Activated CD4-positive, alpha-beta memory T cell treated with anti-CD3 and anti-CD28 coated beads for 36 hours (primary cell): Measurements from ENCODE around the gene XKR8. TPM values are rescaled to one million over a fixed set of nuclear protein-coding genes. Genes with fewer than 3 reads are reported as not detected.

ENCODE experiments used
- CTCF ChIA-PET: fragments of 350-600 bp; sonication (Branson Sonifier 250); formaldehyde crosslinking; loops from one replicate; lab custom pipeline; 2021; ENCODE audit warnings: antibody characterized with exemption, inconsistent platforms; lab: Charles Lee
- POLR2A ChIA-PET: fragments of 350-600 bp; sonication (Branson Sonifier 250); formaldehyde crosslinking; loops from one replicate; lab custom pipeline; 2021; ENCODE audit warnings: antibody characterized with exemption; lab: Charles Lee
- DNase-seq: peaks from one replicate; pipeline ENCODE4 v3.0.0-alpha.2; 2020
- H3K27ac Mint-ChIP-seq: one replicate; pipeline ENCODE4 v1.8.0; 2021; ENCODE audit warnings: mixed read lengths
- H3K27me3 Mint-ChIP-seq: one replicate; pipeline ENCODE4 v1.8.0; 2021; ENCODE audit warnings: mixed read lengths
- H3K36me3 Mint-ChIP-seq: one replicate; pipeline ENCODE4 v1.8.0; 2021; ENCODE audit warnings: mixed read lengths
- H3K4me1 Mint-ChIP-seq: one replicate; pipeline ENCODE4 v1.8.0; 2021; ENCODE audit warnings: low read depth, mixed read lengths
- H3K4me3 Mint-ChIP-seq: one replicate; pipeline ENCODE4 v1.8.0; 2021; ENCODE audit warnings: mild to moderate bottlenecking, mixed read lengths
- H3K9me3 Mint-ChIP-seq: one replicate; pipeline ENCODE4 v1.8.0; 2021; ENCODE audit warnings: mixed read lengths
- intact Hi-C: fragments of 100-400 bp; cut with micrococcal nuclease; formaldehyde crosslinking; loops from one replicate; pipeline ENCODE4 v1.15.1; 2023
- total RNA-seq, 2 experiments: library from RNA; stranded (reverse); gene quantifications; one replicate each; pipeline ENCODE4 v1.2.3, GENCODE V29; 2021

XKR8 gene
- total RNA-seq, 2 experiments from 2014 or later: 7.1 to 8.9 TPM

GRCh38 chr1:27937524-27937836, 22.3 kb upstream of the XKR8 start:
- intact Hi-C loops: no loop called here
- Mint-ChIP-seq H3K27me3 (peaks cover 11% of the 10 kb centered on the region), H3K27ac (no peak overlapping the region), H3K4me1 (peaks cover 13% of the 10 kb centered on the region), H3K4me3 (no peak overlapping the region), H3K9me3 (no peaks in the 10 kb centered on the region), H3K36me3 (no peaks in the 10 kb centered on the region)
- no peak for DNase-seq
- ChIA-PET POLR2A (no interaction called here), CTCF (interaction anchor here (2.0 to 2.3 kb wide), 2 partner anchors 14 to 80 kb away, joined by 5 to 8 read pairs; no protein-coding TSS in a partner anchor)

- POLR2A ChIA-PET: no interaction called here
- Mint-ChIP-seq H3K4me3 (no peak overlapping the region), H3K27ac (no peak overlapping the region), H3K4me1 (peaks cover 21% of the 10 kb centered on the region), H3K36me3 (no peaks in the 10 kb centered on the region), H3K27me3 (peaks cover 9% of the 10 kb centered on the region), H3K9me3 (no peaks in the 10 kb centered on the region)
- intact Hi-C loops: no loop called here
- CTCF ChIA-PET: interaction anchor here (0.8 to 2.3 kb wide), 3 partner anchors 13 to 81 kb away, joined by 4 to 8 read pairs (median 5); no protein-coding TSS in a partner anchor
- no peak for DNase-seq
Measured at GRCh38 chr1:27938488-27938887, 21.3 kb upstream of the XKR8 start.

- H3K4me1 Mint-ChIP-seq: peaks cover 25% of the 10 kb centered on the region
- H3K36me3 Mint-ChIP-seq: no peaks in the 10 kb centered on the region
- H3K27me3 Mint-ChIP-seq: peaks cover 7% of the 10 kb centered on the region
- no peaks in the 10 kb centered on the region for H3K9me3 Mint-ChIP-seq
- no peak overlapping the region for H3K4me3 Mint-ChIP-seq
- intact Hi-C loops: loop anchor here (1.0 kb wide), 1 partner anchor 151 kb away; no protein-coding TSS in a partner anchor
- H3K27ac Mint-ChIP-seq: peak overlapping the region; percentile 54
- POLR2A ChIA-PET: no interaction called here
- CTCF ChIA-PET: interaction anchor here (0.6 to 3.5 kb wide), 20 partner anchors 10 to 269 kb away, joined by 3 to 28 read pairs (median 4); partner anchors contain the start of genes EYA3, THEMIS2 and XKR8
- peak; percentile 84 for DNase-seq
Measured at GRCh38 chr1:27940297-27940696, 19.5 kb upstream of the XKR8 start.

- ChIA-PET CTCF (interaction anchor here (0.6 to 3.5 kb wide), 21 partner anchors 10 to 268 kb away, joined by 3 to 28 read pairs (median 4); partner anchors contain the start of genes EYA3, THEMIS2 and XKR8), POLR2A (no interaction called here)
- DNase-seq: no peak
- peaks cover 24% of the 10 kb centered on the region for H3K4me1 Mint-ChIP-seq
- no peak overlapping the region for H3K27ac Mint-ChIP-seq
- H3K4me3 Mint-ChIP-seq: no peak overlapping the region
- intact Hi-C loops: loop anchor here (1.0 kb wide), 1 partner anchor 150 kb away; no protein-coding TSS in a partner anchor
- H3K9me3 Mint-ChIP-seq: no peaks in the 10 kb centered on the region
- H3K36me3 Mint-ChIP-seq: no peaks in the 10 kb centered on the region
- H3K27me3 Mint-ChIP-seq: no peaks in the 10 kb centered on the region
Measured at GRCh38 chr1:27940870-27941560, 18.8 kb upstream of the XKR8 start.

GRCh38 chr1:27941671-27942540, 17.9 kb upstream of the XKR8 start:
- Mint-ChIP-seq H3K9me3 (no peaks in the 10 kb centered on the region), H3K27ac (no peak overlapping the region), H3K36me3 (no peaks in the 10 kb centered on the region), H3K4me3 (no peak overlapping the region), H3K4me1 (peaks cover 24% of the 10 kb centered on the region), H3K27me3 (no peaks in the 10 kb centered on the region)
- no peak for DNase-seq
- POLR2A ChIA-PET: no interaction called here
- CTCF ChIA-PET: interaction anchor here (0.8 to 3.5 kb wide), 6 partner anchors 11 to 85 kb away, joined by 4 to 28 read pairs (median 12); partner anchors contain the start of gene XKR8
- intact Hi-C loops: no loop called here

GRCh38 chr1:27945020-27945419, 14.8 kb upstream of the XKR8 start:
- intact Hi-C loops: no loop called here
- Mint-ChIP-seq H3K27me3 (no peaks in the 10 kb centered on the region), H3K9me3 (no peaks in the 10 kb centered on the region), H3K4me1 (peaks cover 22% of the 10 kb centered on the region), H3K27ac (no peak overlapping the region), H3K4me3 (no peak overlapping the region), H3K36me3 (no peaks in the 10 kb centered on the region)
- ChIA-PET POLR2A (interaction anchor here (1.1 kb wide), 2 partner anchors 15 to 33 kb away, joined by 4 read pairs; partner anchors contain the start of gene XKR8), CTCF (interaction anchor here (0.8 to 1.2 kb wide), 2 partner anchors 34 to 87 kb away, joined by 3 to 4 read pairs; no protein-coding TSS in a partner anchor)
- no peak for DNase-seq

GRCh38 chr1:27949027-27949426, 10.7 kb upstream of the XKR8 start:
- no peak overlapping the region for H3K27ac Mint-ChIP-seq
- CTCF ChIA-PET: interaction anchor here (1.0 kb wide), 1 partner anchor 8 kb away, joined by 3 read pairs; no protein-coding TSS in a partner anchor

GRCh38 chr1:27951396-27951795, 8.4 kb upstream of the XKR8 start:
- intact Hi-C loops: no loop called here
- H3K36me3 Mint-ChIP-seq: no peaks in the 10 kb centered on the region
- H3K27ac Mint-ChIP-seq: no peak overlapping the region
- POLR2A ChIA-PET: no interaction called here
- no peak overlapping the region for H3K4me3 Mint-ChIP-seq
- no peaks in the 10 kb centered on the region for H3K27me3 Mint-ChIP-seq
- no peaks in the 10 kb centered on the region for H3K4me1 Mint-ChIP-seq
- CTCF ChIA-PET: interaction anchor here (0.7 to 2.3 kb wide), 3 partner anchors 13 to 258 kb away, joined by 5 to 8 read pairs (median 5); no protein-coding TSS in a partner anchor
- H3K9me3 Mint-ChIP-seq: no peaks in the 10 kb centered on the region
- no peak for DNase-seq

More at GRCh38 chr1:27949027-27949426, 10.7 kb upstream of the XKR8 start:
- no peaks in the 10 kb centered on the region for H3K9me3 Mint-ChIP-seq
- intact Hi-C loops: no loop called here
- DNase-seq: no peak
- H3K27me3 Mint-ChIP-seq: no peaks in the 10 kb centered on the region
- peaks cover 3% of the 10 kb centered on the region for H3K4me1 Mint-ChIP-seq
- POLR2A ChIA-PET: no interaction called here
- no peaks in the 10 kb centered on the region for H3K36me3 Mint-ChIP-seq
- H3K4me3 Mint-ChIP-seq: no peak overlapping the region

GRCh38 chr1:27952147-27952546, 7.6 kb upstream of the XKR8 start:
- H3K27ac Mint-ChIP-seq: no peak overlapping the region
- no peaks in the 10 kb centered on the region for H3K36me3 Mint-ChIP-seq
- ChIA-PET POLR2A (interaction anchor here (0.6 kb wide), 1 partner anchor 42 kb away, joined by 3 read pairs; no protein-coding TSS in a partner anchor), CTCF (interaction anchor here (0.7 to 1.5 kb wide), 2 partner anchors 14 to 257 kb away, joined by 5 read pairs; no protein-coding TSS in a partner anchor)
- H3K4me3 Mint-ChIP-seq: no peak overlapping the region
- no peaks in the 10 kb centered on the region for H3K27me3 Mint-ChIP-seq
- intact Hi-C loops: no loop called here
- H3K4me1 Mint-ChIP-seq: no peaks in the 10 kb centered on the region
- no peak for DNase-seq
- H3K9me3 Mint-ChIP-seq: no peaks in the 10 kb centered on the region

GRCh38 chr1:27954186-27954585, 5.6 kb upstream of the XKR8 start:
- H3K27me3 Mint-ChIP-seq: no peaks in the 10 kb centered on the region
- DNase-seq: no peak
- no peak overlapping the region for H3K27ac Mint-ChIP-seq
- ChIA-PET CTCF (interaction anchor here (1.1 kb wide), 1 partner anchor 13 kb away, joined by 4 read pairs; no protein-coding TSS in a partner anchor), POLR2A (no interaction called here)
- no peaks in the 10 kb centered on the region for H3K9me3 Mint-ChIP-seq
- H3K36me3 Mint-ChIP-seq: no peaks in the 10 kb centered on the region
- no peak overlapping the region for H3K4me3 Mint-ChIP-seq
- intact Hi-C loops: no loop called here
- H3K4me1 Mint-ChIP-seq: peaks cover 4% of the 10 kb centered on the region

- H3K27me3 Mint-ChIP-seq: no peaks in the 10 kb centered on the region
- intact Hi-C loops: no loop called here
- H3K36me3 Mint-ChIP-seq: no peaks in the 10 kb centered on the region
- ChIA-PET POLR2A (no interaction called here), CTCF (interaction anchor here (0.6 kb wide), 1 partner anchor 16 kb away, joined by 4 read pairs; no protein-coding TSS in a partner anchor)
- no peaks in the 10 kb centered on the region for H3K9me3 Mint-ChIP-seq
- H3K4me1 Mint-ChIP-seq: peaks cover 7% of the 10 kb centered on the region
- no peak overlapping the region for H3K27ac Mint-ChIP-seq
- H3K4me3 Mint-ChIP-seq: no peak overlapping the region
- DNase-seq: no peak
Measured at GRCh38 chr1:27955076-27955475, 4.7 kb upstream of the XKR8 start.
